RWPE1 (cell line): ENCODE measurements around the gene ALPP.
"Not testable (repeated sequence)": the region's sequence is repeated elsewhere in the genome, so short reads cannot be mapped to it uniquely, and the experiment has no call there.

Experiments
- CTCF ChIA-PET: fragments of 350-600 bp; sonication (Branson Sonifier 250); formaldehyde crosslinking; extraction: SDS; loops from one replicate; lab custom pipeline; 2021; lab: Yijun Ruan, JAX
- POLR2A ChIA-PET: fragments of 400-600 bp; formaldehyde crosslinking; extraction: SDS; loops from one replicate; lab custom pipeline; 2020; ENCODE audit warnings: antibody characterized with exemption; ENCODE audit not compliant: low non-redundant PET; lab: Yijun Ruan, JAX
- DNase-seq: peaks from one replicate; pipeline ENCODE4 v3.0.0; 2012; ENCODE audit warnings: low spot score
- H3K27ac ChIP-seq: fragments of 450-650 bp; 2 replicates; pipeline ENCODE4 v1.5.1; 2017
- TF ChIP-seq, protein P1 (sequence below): fragments of 450-650 bp; conservative IDR thresholded peaks from 2 replicates; pipeline ENCODE4 v1.5.1; 2017; ENCODE audit warnings: low read depth, mild to moderate bottlenecking

The ALPP gene

DNA sequence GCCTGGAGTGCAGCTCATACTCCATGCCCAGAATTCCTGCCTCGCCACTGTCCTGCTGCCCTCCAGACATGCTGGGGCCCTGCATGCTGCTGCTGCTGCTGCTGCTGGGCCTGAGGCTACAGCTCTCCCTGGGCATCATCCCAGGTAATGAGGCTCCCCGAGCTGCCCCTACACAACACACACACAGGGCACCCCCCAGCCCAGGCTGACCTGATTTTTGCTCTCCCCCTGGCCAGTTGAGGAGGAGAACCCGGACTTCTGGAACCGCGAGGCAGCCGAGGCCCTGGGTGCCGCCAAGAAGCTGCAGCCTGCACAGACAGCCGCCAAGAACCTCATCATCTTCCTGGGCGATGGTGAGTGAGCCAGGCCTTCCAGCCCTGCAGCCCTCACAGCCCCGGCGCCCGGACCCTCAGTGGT is at the start of gene ALPP:
ALPP (plus strand) TSS at position 17 of the 417 bp plus-strand sequence; CDS start at position 69, 52 bp downstream.
- POLR2A ChIA-PET: not testable (repeated sequence)

DNA sequence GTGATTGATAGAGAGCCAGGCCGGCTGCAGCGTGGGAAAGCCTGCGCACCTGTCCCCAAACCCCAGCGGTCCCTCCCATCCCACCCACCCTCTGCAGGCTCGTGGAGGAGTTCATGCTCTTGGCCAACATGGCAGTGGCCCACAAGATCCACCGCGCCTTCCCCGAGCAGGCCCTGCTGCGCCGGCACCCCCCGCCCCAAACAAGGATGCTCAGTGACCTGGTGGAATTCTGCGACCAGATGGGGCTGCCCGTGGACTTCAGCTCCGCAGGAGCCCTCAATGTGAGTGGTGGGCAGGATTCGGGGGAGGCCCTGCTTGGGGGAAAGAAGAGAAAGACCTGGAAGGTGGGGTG is 48.9 kb upstream of the ALPP start:
- no peak overlapping the region; the same call in 1 of the 2 replicates for H3K27ac ChIP-seq
- ChIA-PET POLR2A (no interaction called here), CTCF (interaction anchor here (0.5 kb wide), 1 partner anchor 406 kb away, joined by 3 read pairs; no protein-coding TSS in a partner anchor)
- TF ChIP-seq, protein P1, sequence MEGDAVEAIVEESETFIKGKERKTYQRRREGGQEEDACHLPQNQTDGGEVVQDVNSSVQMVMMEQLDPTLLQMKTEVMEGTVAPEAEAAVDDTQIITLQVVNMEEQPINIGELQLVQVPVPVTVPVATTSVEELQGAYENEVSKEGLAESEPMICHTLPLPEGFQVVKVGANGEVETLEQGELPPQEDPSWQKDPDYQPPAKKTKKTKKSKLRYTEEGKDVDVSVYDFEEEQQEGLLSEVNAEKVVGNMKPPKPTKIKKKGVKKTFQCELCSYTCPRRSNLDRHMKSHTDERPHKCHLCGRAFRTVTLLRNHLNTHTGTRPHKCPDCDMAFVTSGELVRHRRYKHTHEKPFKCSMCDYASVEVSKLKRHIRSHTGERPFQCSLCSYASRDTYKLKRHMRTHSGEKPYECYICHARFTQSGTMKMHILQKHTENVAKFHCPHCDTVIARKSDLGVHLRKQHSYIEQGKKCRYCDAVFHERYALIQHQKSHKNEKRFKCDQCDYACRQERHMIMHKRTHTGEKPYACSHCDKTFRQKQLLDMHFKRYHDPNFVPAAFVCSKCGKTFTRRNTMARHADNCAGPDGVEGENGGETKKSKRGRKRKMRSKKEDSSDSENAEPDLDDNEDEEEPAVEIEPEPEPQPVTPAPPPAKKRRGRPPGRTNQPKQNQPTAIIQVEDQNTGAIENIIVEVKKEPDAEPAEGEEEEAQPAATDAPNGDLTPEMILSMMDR: no peak
- no peak for DNase-seq

More for the DNA sequence above, at the start of gene ALPP:
- not testable (repeated sequence) for H3K27ac ChIP-seq, DNase-seq
- CTCF ChIA-PET: interaction anchor here (0.6 to 0.7 kb wide), 2 partner anchors 27 to 211 kb away, joined by 3 read pairs; no protein-coding TSS in a partner anchor

DNA sequence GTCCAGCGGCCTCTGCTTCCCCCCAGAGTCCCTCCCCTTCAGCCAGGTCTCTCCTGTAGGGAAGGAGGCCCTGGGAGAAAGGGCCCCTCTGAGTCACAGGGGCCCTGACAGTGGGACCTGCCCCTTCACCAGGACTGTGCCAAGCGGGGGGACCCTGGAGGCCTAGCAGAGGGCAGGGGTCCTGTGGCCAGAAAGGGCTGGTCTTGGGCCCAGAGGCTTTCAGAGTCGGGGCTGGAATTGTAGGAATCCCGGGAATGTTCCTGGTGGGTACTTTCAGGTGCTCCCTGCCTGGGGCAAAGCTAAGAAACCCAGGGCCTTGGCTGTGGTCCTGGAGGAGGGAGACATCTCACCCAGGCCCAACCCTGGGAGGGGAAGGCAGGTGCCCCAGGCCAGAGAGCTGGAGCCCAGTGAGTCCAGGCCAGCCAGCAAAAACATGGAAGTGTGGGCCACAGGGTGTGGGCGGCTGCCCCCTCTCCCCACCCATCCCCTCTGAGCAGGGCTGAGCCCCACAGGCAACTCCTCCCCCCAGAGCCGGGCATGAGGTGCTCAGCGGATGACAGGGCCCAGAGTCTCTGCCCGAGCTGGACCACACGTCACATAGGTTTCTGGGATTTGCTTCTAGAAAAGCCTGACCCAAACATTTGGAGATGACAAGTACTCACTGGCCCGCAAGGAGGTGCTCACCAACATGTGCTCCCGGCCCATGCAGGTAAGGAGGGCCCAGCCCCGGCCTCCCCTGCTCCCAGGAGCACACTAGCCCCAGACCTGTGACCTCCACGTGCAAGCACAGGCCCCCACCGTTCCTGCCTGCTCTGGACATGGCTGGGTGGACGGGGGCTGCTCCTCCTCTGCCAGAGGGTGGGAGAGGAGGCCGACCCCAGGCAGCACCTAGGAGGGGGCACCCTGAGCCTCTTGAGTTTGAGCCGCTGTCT is 48.2 kb upstream of the ALPP start:
- ChIA-PET CTCF (no interaction called here), POLR2A (no interaction called here)
- TF ChIP-seq, protein P1: no peak
- H3K27ac ChIP-seq: peak overlapping the region; percentile 32; the same call in 1 of the 2 replicates
- DNase-seq: no peak

DNA sequence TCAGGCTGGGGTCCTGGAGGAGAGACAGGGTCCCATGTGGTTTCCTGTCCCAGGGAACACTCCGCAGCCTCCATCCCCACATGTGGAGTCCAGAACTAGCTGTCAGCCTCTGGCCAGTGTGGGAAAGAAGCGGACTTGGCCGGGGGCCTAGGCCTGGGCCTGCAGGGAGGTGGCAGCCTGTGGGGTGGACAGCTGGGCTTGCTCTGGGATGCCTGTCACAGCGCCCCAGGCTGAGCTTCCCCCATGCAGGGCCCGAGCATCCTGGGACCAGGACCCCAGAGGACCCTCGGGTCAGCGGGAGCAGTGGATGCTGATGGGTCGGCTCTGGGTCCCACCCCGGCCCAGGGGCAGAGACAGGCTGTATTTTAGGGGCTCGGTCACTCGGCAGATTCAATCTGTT is 47.5 kb upstream of the ALPP start:
- CTCF ChIA-PET: interaction anchor here (0.7 kb wide), 1 partner anchor 464 kb away, joined by 3 read pairs; no protein-coding TSS in a partner anchor
- POLR2A ChIA-PET, H3K27ac ChIP-seq, DNase-seq: not testable (repeated sequence)

DNA sequence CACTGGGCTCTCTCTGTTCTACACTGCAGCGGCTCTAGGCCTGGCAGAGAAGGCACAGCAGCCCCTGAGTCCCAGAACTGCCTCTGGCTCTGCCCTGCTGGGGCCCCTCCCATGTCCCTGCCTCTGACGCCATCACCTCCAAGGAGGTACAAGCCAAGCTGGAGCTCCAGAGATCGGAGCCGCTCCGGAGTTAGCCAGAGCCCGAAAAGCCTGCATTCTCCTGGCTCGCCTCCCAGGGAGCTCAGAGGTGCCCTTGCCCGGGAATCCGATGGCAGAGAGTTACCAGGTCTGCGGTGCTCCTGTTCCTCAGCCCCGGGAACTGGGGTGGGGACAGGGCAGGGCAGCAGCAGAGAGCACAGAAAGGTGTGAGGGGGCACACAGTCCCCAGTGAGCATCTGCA is 46.9 kb upstream of the ALPP start:
- DNase-seq, POLR2A ChIA-PET, H3K27ac ChIP-seq: not testable (repeated sequence)
- CTCF ChIA-PET: interaction anchor here (0.7 kb wide), 1 partner anchor 465 kb away, joined by 3 read pairs; no protein-coding TSS in a partner anchor

DNA sequence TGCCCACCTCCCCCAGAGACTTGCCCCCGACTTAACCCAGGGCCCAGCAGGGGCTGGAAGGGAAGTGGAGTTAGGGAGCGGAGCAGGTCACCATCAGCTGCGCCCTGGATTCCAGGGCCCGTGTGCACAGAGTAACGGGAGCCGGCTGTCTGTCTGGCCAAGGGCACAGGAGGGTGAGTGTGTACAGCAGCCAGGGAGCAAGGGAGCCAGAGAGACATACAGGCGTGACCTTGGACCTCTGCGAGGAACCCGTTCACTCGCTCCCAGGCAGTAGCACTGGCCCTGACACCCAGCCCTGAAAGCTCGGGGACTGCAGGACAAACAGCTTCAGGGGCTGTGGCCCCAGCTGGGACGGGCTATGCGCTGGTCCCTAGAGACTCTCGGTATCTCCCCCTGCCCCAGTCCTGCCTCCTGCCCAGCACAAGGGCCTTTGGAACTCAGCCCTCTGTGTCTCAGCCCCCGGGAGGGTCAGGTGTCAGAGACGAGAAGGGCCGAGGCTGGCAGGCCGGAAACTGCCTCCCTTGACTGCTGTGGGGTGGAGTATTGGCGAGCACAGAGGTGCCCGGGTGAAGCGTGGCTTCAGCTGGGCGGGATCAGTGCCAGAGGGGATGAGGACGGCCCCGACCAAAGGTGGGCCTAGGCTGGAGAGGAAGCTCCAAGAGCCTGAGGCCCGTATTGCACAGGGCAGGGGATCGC is 46.2 kb upstream of the ALPP start:
- CTCF ChIA-PET: interaction anchor here (0.7 to 1.9 kb wide), 2 partner anchors 107 to 137 kb away, joined by 3 to 27 read pairs; no protein-coding TSS in a partner anchor

DNA sequence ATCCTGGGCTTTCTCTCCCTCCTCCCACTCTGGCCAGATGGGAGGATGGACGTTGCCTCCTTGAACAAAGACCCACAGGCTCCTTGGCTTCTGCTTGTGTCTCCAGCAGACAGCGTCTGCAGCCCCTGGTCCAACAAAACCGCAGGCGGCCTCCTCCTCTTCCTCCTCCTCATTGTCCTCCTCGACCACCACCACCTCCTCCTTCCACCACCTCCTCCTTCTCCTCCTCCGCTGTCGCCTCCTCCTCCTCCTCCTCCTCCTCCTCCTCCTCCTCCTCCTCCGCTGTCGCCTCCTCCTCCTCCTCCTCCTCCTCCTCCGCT is 45.7 kb upstream of the ALPP start:
- no peak overlapping the region for H3K27ac ChIP-seq
- TF ChIP-seq, protein P1: no peak
- ChIA-PET POLR2A (no interaction called here), CTCF (interaction anchor here (0.5 to 2.0 kb wide), 8 partner anchors 17 to 460 kb away, joined by 3 to 27 read pairs (median 6); no protein-coding TSS in a partner anchor)
- no peak for DNase-seq

More for the DNA sequence above, 46.2 kb upstream of the ALPP start:
- DNase-seq, H3K27ac ChIP-seq, POLR2A ChIA-PET: not testable (repeated sequence)

DNA sequence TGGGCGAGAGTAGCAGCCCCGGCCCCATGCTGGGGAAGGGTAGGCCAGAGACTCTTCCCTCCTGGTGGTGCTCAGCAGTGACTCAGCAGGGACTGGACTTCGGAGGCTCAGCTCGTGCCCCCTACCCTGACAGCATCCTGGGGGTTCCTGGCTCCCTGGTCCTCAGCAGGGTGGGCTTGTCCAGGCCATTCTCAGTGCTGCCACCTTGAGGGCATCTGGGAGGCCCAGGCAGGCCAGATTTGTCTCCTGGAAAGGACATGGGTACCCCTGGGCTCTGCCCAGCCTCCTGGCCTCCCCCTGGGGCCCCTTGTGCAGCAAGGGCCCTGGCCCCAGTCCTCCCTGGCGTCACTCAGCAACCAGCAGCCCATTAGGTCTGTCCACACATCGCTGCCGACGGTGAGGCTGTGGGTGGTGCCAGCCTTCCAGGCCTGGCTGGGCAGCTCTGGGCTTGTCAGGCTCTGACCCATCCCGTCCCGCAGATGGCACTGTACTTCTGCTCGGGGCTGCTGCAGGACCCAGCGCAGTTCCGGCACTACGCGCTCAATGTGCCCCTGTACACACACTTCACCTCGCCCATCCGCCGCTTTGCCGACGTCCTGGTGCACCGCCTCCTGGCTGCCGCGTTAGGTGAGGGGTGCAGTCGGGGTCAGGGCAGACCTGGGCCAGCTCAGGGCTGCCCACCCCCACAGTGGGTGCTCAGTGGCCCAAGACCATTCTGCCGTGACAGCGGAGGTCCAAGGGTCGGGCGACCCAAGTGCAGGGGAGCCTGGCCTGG is 45.0 kb upstream of the ALPP start:
- POLR2A ChIA-PET: no interaction called here
- peak; percentile 72 for DNase-seq

DNA sequence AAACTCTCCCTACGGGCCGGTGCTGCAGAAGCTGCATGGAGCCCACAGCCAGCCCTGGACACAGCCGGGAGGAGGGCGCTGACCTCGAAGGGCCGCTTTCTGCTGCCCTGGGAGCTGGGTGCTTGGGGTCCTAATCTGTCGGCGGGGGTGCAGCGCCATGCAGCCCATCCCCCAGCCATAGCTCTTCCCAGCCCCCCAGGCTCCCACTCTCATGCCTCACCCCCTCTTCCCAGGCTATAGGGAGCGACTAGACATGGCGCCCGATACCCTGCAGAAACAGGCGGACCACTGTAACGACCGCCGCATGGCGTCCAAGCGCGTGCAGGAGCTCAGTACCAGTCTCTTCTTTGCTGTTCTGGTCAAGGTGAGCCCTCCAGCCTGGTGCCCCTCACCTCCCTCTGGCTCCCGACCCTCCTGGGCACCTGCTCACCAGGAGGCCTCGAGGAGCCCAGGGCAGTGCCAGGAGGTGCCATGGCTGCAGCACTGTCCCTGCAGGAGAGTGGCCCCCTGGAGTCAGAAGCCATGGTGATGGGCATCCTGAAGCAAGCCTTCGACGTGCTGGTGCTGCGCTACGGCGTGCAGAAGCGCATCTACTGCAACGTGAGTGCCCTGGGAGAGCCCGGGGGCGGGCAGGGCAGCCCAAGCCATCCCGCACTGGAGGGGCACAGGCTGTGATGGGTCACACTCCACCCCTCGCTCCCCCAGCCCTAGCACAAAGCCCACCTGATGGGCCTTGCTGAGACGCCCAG is 44.2 kb upstream of the ALPP start:
- H3K27ac ChIP-seq: peak overlapping the region; percentile 39
- POLR2A ChIA-PET, DNase-seq: not testable (repeated sequence)
- CTCF ChIA-PET: interaction anchor here (0.5 to 2.0 kb wide), 12 partner anchors 16 to 441 kb away, joined by 3 to 27 read pairs (median 4); no protein-coding TSS in a partner anchor

More for the DNA sequence above, 45.0 kb upstream of the ALPP start:
- TF ChIP-seq, protein P1: peak; percentile 71
- CTCF ChIA-PET: interaction anchor here (0.5 to 2.0 kb wide), 14 partner anchors 17 to 460 kb away, joined by 3 to 27 read pairs (median 4); no protein-coding TSS in a partner anchor
- peak overlapping the region; percentile 39 for H3K27ac ChIP-seq

DNA sequence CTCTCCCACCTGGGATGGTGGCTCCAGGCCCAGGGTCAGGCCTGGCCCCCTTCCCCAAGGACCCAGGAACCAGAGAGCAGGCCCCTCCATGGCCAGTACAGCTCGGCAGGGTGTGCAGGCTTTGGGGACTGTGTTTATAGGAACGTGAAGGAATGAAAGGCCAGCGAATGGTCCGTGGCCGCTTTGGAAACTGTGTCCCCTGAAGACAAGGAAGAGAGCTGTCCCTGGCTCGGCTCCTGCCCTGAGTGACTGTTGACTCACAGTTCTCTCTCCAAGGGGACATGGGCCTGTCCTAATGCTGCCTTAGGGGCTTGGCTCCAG is 43.7 kb upstream of the ALPP start:
- POLR2A ChIA-PET, DNase-seq, H3K27ac ChIP-seq: not testable (repeated sequence)
- CTCF ChIA-PET: interaction anchor here (2.0 kb wide), 1 partner anchor 429 kb away, joined by 19 read pairs; no protein-coding TSS in a partner anchor
